Mucosa of descending colon (tissue), 3 donors: Measurements from ENCODE around the gene ADGRG6. TPM values are rescaled to one million over a fixed set of nuclear protein-coding genes. Genes with fewer than 3 reads are reported as not detected.
"Not testable (repeated sequence)": the region's sequence is repeated elsewhere in the genome, so short reads cannot be mapped to it uniquely, and the experiment has no call there.

Experiments used
- ATAC-seq: fragments of 200-7000 bp; cut with Tn5 transposase; one replicate; pipeline ENCODE4 v1.9.1; 2020; ENCODE audit warnings: mild to moderate bottlenecking, moderate library complexity
- DNase-seq, 3 donors: peaks; one replicate each; pipeline ENCODE4 v3.0.0-alpha.2; 2020
- H3K36me3 ChIP-seq: fragments of 200-600 bp; one replicate; pipeline ENCODE4 v1.8.0; 2021; ENCODE audit warnings: low read depth, mild to moderate bottlenecking
- H3K4me1 ChIP-seq: fragments of 200-600 bp; one replicate; pipeline ENCODE4 v1.8.0; 2021; ENCODE audit warnings: low read depth, mild to moderate bottlenecking
- H3K4me3 ChIP-seq: fragments of 200-600 bp; one replicate; pipeline ENCODE4 v1.8.0; 2021; ENCODE audit warnings: mild to moderate bottlenecking
- H3K9me3 ChIP-seq: fragments of 200-600 bp; one replicate; pipeline ENCODE4 v1.8.0; 2021; ENCODE audit warnings: mild to moderate bottlenecking
- CTCF ChIP-seq: fragments of 200-600 bp; IDR thresholded peaks from one replicate; pipeline ENCODE4 v1.8.0; 2022; ENCODE audit warnings: antibody characterized with exemption, mild to moderate bottlenecking
- intact Hi-C, 2 donors: fragments of 100-400 bp; cut with DNase I in 1 of 2; cut with micrococcal nuclease in 1 of 2; formaldehyde crosslinking; loops; one replicate each; pipeline versions ENCODE4 v1.11.0 to v1.11.1; 2022; cut with DNase I, micrococcal nuclease
- total RNA-seq, 3 donors: library from RNA; stranded (reverse); fragmentation: NEBNext Ultra II Directional in 2 of 3; extraction: Animal tissue kit (Norgen Biotek cat#: 25700) in 2 of 3; gene quantifications; one replicate each; pipeline versions ENCODE4 v1.2.1 to v1.2.4, GENCODE V29; 2021 to 2023
- donor health status: DM: no; HTN: no; CAD: no; lungs with moderate emphysema.
- donor health status: DM: no; HTN: no; CAD: no.
- donor health status: DM: no; HTN: yes; CAD: no.

The ADGRG6 gene
- total RNA-seq, 3 donors from 2014 or later = 14.1 to 17.6 (median 17.1) TPM

- Histone ChIP-seq H3K4me1 (no peaks in the 10 kb centered on the region), H3K9me3 (no peaks in the 10 kb centered on the region), H3K36me3 (no peaks in the 10 kb centered on the region), H3K4me3 (no peak overlapping the region)
- DNase-seq = no peak
- intact Hi-C loops = no loop called here
- TF ChIP-seq CTCF = no peak
- no peak for ATAC-seq
These were observed 38.3 kb downstream of the ADGRG6 start for GRCh38 chr6:142339968-142340658.

GRCh38 chr6:142341855-142342330 is 40.1 kb downstream of the ADGRG6 start:
- intact Hi-C loops = no loop called here
- no peak for ATAC-seq
- TF ChIP-seq CTCF = no peak

GRCh38 chr6:142342986-142343385 is 41.2 kb downstream of the ADGRG6 start:
- Histone ChIP-seq H3K4me1 (no peaks in the 10 kb centered on the region), H3K4me3 (no peak overlapping the region), H3K9me3 (no peaks in the 10 kb centered on the region), H3K36me3 (no peaks in the 10 kb centered on the region)
- intact Hi-C loops = no loop called here
- ATAC-seq (no peak), DNase-seq (no peak)
- TF ChIP-seq CTCF = no peak

More at GRCh38 chr6:142341855-142342330, 40.1 kb downstream of the ADGRG6 start:
- no peak for DNase-seq
- Histone ChIP-seq H3K36me3 (no peaks in the 10 kb centered on the region), H3K4me3 (no peak overlapping the region), H3K4me1 (no peaks in the 10 kb centered on the region), H3K9me3 (no peaks in the 10 kb centered on the region)

GRCh38 chr6:142343938-142344337 is 42.1 kb downstream of the ADGRG6 start:
- Histone ChIP-seq H3K36me3 (no peaks in the 10 kb centered on the region), H3K4me1 (no peaks in the 10 kb centered on the region), H3K4me3 (no peak overlapping the region), H3K9me3 (no peaks in the 10 kb centered on the region)
- no peak for ATAC-seq
- intact Hi-C loops = no loop called here
- DNase-seq = no peak
- TF ChIP-seq CTCF = no peak

GRCh38 chr6:142345261-142345660 is 43.5 kb downstream of the ADGRG6 start:
- H3K4me1 ChIP-seq = no peaks in the 10 kb centered on the region
- H3K9me3 ChIP-seq = no peaks in the 10 kb centered on the region
- intact Hi-C loops = no loop called here
- H3K36me3 ChIP-seq = no peaks in the 10 kb centered on the region
- ATAC-seq = no peak
- H3K4me3 ChIP-seq = no peak overlapping the region
- TF ChIP-seq CTCF = no peak
- DNase-seq = no peak

GRCh38 chr6:142346166-142346565 is 44.4 kb downstream of the ADGRG6 start:
- H3K4me1 ChIP-seq, H3K4me3 ChIP-seq, ATAC-seq, H3K36me3 ChIP-seq, H3K9me3 ChIP-seq, DNase-seq, intact Hi-C loops: not testable (repeated sequence)
